GM21526 (cell line): ENCODE measurements around the gene ZMAT5.

Experiments
- ATAC-seq: cut with Tn5 transposase; IDR thresholded peaks from one replicate; pipeline ENCODE4 v1.9.1; 2021; ENCODE audit warnings: moderate library complexity; ENCODE audit not compliant: unreplicated experiment, low FRiP score

ZMAT5 gene

GRCh38 chr22:29787371-29787980 is 20.7 kb upstream of the ZMAT5 start:
- ATAC-seq, result no peak

- no peak for ATAC-seq
Measured at GRCh38 chr22:29786031-29786430, 19.2 kb upstream of the ZMAT5 start.

- ATAC-seq, result no peak
Measured at GRCh38 chr22:29784451-29785361, 17.9 kb upstream of the ZMAT5 start.

GRCh38 chr22:29782061-29782845 is 15.4 kb upstream of the ZMAT5 start:
- ATAC-seq, result no peak

GRCh38 chr22:29780748-29781676 is 14.2 kb upstream of the ZMAT5 start:
- no peak for ATAC-seq

GRCh38 chr22:29780220-29780619 is 13.4 kb upstream of the ZMAT5 start:
- ATAC-seq, result no peak

- no peak for ATAC-seq
Measured at GRCh38 chr22:29773233-29773632, 6.4 kb upstream of the ZMAT5 start.

GRCh38 chr22:29772170-29772641 is 5.4 kb upstream of the ZMAT5 start:
- ATAC-seq, result no peak

- no peak for ATAC-seq
Measured at GRCh38 chr22:29769723-29770321, 3.0 kb upstream of the ZMAT5 start.

- ATAC-seq, result no peak
Measured at GRCh38 chr22:29768052-29768693, 1.4 kb upstream of the ZMAT5 start.

- peak; percentile 55 for ATAC-seq
Measured at GRCh38 chr22:29767171-29768051, 604 bp upstream of the ZMAT5 start, which contains the start of gene UQCR10. TSS of gene UQCR10 (plus strand) at chr22:29767369. CDS start at chr22:29767399, 30 bp downstream.

GRCh38 chr22:29765905-29766631 is 739 bp downstream of the ZMAT5 start:
- ATAC-seq, result peak; percentile 23

- ATAC-seq, result no peak
Measured at GRCh38 chr22:29762263-29762662, 4.5 kb downstream of the ZMAT5 start.

- no peak for ATAC-seq
Measured at GRCh38 chr22:29758959-29759358, 7.8 kb downstream of the ZMAT5 start.

- ATAC-seq, result no peak
Measured at GRCh38 chr22:29758068-29758622, 8.7 kb downstream of the ZMAT5 start.

GRCh38 chr22:29757096-29757495 is 9.7 kb downstream of the ZMAT5 start:
- ATAC-seq, result no peak

- no peak for ATAC-seq
Measured at GRCh38 chr22:29756341-29756740, 10.5 kb downstream of the ZMAT5 start.
